GM12872 (cell line): ENCODE data around the gene ACSL3.

Experiments
- TF ChIP-seq, protein P1 (sequence below): IDR thresholded peaks from 3 replicates; pipeline ENCODE4 v1.5.1; 2011; ENCODE audit warnings: low read depth, mild to moderate bottlenecking, low read length, moderate library complexity; ENCODE audit not compliant: insufficient read depth

ACSL3 gene

DNA sequence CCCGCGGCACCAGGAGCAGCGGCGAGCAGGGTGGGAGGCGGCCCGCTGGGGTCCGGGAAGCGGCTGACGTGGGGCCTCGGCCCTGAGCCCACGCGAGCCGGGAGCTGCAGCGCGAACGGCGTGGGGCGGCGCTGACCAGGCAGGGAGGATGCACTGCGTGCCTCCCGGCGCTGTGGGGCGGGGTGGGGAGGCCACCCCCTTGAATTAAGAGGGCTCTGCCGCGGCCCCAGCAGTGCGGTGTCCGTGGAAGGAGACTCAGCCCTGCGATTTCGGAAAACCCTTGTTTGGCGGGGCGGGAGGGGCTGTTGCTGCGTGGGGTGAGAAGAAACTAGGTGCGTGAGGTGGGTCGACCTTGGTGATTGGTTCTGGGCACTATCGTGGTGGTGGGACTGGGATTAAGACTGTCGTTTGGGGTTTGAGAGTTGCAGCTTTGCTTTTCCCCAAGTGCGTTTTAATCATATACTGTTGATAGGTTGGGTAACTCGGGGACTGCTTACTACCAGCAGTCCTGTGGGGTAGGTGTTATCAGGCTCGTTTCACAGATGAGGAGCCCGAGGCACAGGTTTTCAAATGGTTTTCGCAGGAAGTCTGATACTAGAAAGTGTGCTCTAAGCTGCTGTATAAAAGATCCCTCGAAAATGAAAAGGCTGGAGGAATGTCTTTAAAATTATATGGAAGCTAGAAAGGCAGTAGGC lies 722 bp downstream of the ACSL3 start:
- TF ChIP-seq, protein P1, sequence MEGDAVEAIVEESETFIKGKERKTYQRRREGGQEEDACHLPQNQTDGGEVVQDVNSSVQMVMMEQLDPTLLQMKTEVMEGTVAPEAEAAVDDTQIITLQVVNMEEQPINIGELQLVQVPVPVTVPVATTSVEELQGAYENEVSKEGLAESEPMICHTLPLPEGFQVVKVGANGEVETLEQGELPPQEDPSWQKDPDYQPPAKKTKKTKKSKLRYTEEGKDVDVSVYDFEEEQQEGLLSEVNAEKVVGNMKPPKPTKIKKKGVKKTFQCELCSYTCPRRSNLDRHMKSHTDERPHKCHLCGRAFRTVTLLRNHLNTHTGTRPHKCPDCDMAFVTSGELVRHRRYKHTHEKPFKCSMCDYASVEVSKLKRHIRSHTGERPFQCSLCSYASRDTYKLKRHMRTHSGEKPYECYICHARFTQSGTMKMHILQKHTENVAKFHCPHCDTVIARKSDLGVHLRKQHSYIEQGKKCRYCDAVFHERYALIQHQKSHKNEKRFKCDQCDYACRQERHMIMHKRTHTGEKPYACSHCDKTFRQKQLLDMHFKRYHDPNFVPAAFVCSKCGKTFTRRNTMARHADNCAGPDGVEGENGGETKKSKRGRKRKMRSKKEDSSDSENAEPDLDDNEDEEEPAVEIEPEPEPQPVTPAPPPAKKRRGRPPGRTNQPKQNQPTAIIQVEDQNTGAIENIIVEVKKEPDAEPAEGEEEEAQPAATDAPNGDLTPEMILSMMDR: peak; percentile 18; the same call in 1 of the 3 replicates

DNA sequence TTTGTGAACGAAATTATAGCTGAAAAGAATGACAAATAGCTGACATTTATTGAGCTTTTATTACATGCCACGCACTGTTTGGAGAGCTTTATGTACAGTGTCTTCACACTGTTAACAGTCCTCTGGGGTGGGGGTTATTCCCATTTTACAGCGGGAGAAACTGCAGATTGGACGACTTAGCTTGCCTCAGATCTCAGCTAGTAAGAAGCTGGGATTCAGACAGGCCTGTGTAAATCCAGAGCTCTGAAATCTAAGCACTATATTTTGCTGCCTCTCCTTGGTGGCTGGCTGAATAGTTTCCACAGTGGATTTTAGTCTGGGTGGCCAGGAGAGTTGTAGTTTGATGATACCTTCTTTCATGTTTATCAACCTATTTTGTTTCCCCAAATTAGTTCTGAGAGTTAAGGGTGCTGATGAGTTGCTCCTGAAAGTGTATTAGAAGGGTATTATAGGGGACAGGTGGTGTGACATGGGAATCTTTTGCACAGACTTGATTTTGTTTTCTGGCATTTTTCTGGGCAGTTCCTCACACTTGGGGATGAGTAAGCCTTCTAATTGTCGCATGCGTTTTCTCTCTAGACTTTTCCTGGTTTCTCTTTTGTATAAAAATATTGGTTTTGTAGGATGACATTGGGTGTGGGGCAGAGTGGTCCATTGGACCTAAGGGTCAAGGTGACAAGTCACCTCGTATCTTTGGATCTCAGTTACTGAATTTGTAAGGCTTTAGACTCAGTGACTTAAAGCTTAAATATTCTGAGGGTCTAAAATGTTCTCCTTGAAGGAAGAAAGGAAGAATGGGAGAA lies 1.5 kb downstream of the ACSL3 start:
- TF ChIP-seq, protein P1: no peak

DNA sequence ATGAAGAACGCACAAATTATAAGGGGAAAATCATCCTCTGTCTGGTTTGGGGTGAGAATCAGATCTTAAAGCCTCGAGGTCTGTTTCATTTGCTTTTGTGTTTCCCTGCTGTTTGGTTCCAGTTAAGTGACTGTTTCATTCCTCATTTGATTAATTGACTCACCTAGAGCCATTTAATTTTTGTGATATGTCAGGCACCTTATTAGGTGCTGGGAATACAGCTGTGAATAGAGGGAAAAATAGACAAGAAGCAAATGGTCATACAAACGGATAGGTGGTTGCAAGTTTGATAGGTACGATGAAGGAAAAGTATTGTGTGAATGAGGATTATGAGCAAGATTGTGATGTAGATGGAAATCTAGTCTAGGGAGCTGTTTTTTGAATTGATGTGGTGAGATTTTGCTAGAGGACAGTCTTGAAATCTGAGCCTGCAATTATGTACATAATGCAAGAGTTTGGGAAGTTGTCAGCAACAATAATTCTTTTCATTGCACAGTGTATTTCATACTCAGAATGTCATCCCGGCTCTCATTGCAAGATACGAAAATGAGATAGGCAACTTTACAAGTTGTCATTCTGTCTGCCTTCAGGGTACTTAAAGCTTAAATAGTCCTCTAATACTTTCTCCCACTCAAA lies 2.2 kb downstream of the ACSL3 start:
- TF ChIP-seq, protein P1: no peak

DNA sequence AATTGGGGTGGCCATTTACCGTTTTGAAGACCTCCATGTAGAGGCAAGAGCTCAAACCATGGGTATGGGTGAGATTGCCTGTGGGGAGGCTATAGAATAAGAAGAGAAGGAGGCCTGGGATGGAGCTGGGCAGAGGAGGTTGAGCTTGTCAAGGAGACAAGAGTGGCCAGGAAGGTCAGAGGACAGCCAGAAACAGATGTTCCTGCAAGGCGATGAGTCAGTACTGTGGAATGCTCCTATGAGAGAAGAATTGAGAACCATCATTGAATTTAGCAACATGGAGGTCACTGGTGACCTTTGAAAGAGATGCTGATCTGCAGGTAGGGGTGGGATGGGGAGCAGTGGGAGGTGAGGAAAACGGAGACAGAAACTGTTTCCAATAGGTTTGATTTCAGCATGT lies 3.5 kb downstream of the ACSL3 start:
- TF ChIP-seq, protein P1: no peak

DNA sequence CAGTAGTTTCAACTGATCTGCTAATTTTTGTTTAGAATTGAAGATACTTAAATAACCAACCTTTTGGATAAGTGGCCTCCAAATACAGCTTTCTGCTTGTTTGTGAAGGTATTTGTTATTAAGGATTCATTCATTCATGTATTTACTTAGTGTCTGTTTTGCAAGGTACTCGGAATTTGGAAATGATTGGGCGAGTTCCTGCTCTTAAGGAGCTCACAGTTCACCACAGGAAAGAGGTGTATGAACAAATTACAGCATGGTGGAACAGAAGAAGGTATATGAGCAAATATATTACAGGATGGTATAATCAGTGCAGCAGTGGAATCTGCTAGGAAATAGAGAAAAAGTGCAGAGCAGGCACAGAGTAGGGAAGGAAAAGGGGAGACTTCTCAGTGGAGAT lies 4.5 kb downstream of the ACSL3 start:
- TF ChIP-seq, protein P1: no peak

DNA sequence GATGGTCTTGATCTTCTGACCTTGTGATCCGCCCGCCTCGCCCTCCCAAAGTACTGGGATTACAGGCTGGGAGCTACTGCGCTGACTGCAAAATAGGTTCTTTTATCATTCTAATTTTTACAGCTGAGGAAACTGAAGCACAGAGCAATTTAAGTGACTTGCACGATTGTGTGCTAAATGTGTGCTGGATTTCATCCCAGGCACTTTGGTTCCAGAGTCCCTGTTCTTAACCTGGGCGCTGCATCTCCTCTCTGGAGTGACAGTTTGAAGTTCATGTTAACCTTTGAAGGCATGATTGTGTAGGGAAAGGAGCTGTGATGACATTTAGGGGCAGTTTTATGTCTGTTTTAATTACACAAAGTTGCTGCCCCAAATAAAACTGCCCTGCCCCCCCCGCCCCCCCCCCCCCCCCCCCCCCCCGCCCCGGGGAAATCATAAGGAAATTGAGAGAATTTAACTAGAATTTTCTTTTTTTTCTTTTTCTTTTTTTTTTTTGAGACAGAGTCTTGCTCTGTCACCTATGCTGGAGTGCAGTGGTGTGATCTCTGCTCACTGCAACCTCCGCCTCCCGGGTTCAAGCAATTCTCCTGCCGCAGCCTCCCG lies 5.6 kb downstream of the ACSL3 start:
- TF ChIP-seq, protein P1: no peak

DNA sequence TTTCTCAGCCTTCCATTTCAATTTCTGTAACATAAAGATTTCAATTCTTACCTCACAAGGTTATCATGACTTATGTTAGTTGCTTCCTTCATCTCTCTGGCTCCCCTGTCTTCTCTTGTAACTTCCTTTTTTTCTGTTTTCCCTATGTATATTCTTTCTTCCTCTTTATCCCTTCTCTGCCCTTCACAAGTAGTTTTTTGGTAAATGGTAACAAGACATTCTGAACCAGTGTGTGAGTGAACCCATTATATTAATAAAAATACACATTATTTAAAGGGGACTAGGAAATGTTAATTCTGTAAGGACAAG lies 8.4 kb downstream of the ACSL3 start:
- TF ChIP-seq, protein P1: no peak
